Vagina (tissue), 2 donors: ENCODE data around the gene SNAP23.

ENCODE experiments used
- CTCF ChIP-seq, 3 experiments: fragments of 450-650 bp in 2 of 3; fragments of 200-600 bp in 1 of 3; sonication (generic) in 1 of 3; IDR thresholded peaks; one replicate each; pipeline ENCODE4 v1.5.1; 2017 to 2019; ENCODE audit warnings: antibody characterized with exemption in 3 of 3, mild to moderate bottlenecking in 2 of 3, moderate library complexity in 2 of 3
- POLR2A ChIP-seq, 2 donors: fragments of 450-650 bp; IDR thresholded peaks; one replicate each; pipeline ENCODE4 v1.6.1; 2017; ENCODE audit warnings: antibody characterized with exemption in 2 of 2, mild to moderate bottlenecking in 2 of 2, moderate library complexity in 2 of 2

GRCh38 chr15:42558739-42559138, 63.3 kb downstream of the SNAP23 start:
- TF ChIP-seq CTCF (IDR thresholded peaks at IDR 0.05) (no peak), POLR2A (IDR thresholded peaks at IDR 0.05) (no peak)
